NCI-H510A (cell line): ENCODE measurements around the gene GTF2I.
A peak's percentile ranks its signal among the peaks of the same experiment; 100 is the strongest.
"Not testable (repeated sequence)": the region's sequence is repeated elsewhere in the genome, so short reads cannot be mapped to it uniquely, and the experiment has no call there.

Experiments used
- DNase-seq: peaks from one replicate; lab custom pipeline; 2025; lab: John Stamatoyannopoulos, UW

Gene GTF2I

GRCh38 chr7:74779053-74779452, 121.5 kb downstream of the GTF2I start:
- DNase-seq = not testable (repeated sequence)

DNA sequence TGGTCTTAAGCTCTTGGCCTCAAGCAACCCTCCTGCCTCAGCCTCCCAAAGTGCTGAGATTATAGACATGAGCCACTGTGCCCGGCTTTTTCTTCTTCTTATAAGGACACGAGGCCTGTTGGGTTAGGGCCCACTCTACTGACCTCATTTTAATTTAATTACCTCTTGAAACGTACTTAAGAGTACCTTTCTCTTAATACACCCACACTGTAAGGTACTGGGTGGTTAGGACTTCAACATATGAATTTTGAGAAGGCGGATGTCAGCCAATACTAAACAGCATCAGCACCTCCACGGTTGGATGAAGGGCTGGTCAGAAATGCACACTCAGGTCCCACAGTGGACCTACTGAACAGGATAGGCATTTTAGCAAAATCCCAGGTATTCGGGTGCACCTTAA, 124.2 kb downstream of the GTF2I start:
- not testable (repeated sequence) for DNase-seq

DNA sequence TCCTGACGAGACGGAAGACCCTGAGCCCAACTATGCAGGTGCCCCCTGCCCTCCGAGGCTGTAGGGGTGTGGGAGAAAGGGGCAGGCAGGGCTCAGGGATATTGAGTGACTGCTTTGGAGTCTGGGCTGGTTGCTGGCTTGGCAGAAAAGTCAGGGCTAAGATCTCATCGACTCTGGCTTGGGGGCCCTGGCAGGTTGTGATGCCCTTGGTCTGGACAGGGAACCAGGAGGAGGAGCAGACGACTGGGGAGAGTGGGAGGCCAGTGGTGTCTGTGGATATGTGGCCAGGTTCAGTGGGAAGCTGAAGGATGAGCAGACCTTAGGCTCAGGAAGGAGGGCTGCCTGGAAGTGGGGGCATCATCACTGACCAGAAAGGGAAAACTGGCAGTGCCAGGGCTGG, 126.1 kb downstream of the GTF2I start:
- not testable (repeated sequence) for DNase-seq

- peak; percentile 18 for DNase-seq
Observed at GRCh38 chr7:74788369-74789150, 131.0 kb downstream of the GTF2I start.

DNA sequence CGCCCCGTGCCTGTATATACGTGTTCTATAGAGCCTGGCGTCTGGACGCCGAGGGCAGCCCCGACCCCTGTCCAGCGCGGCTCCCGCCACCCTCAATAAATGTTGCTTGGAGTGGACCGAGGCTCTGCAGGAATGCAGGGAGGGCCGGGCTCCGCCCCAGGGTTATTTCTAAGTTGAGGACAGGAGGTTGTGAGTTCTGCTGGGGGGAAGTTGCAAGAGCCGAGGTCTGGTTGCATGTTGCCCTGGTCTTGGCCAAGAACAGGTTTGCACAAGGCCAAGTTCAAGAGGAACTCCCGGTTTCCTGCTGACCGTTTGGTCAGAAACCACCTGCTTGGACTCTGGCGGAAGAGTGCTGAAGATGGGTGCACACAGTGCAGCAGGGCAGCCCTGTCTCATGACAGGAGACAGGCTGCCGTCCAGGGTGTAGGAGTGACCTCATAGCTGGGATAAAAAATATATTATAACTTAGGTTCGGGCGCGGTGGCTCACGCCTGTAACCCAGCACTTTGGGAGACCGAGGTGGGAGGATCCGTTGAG, 131.8 kb downstream of the GTF2I start:
- not testable (repeated sequence) for DNase-seq

- DNase-seq = not testable (repeated sequence)
Observed at GRCh38 chr7:74797848-74798622, 140.5 kb downstream of the GTF2I start.

DNA sequence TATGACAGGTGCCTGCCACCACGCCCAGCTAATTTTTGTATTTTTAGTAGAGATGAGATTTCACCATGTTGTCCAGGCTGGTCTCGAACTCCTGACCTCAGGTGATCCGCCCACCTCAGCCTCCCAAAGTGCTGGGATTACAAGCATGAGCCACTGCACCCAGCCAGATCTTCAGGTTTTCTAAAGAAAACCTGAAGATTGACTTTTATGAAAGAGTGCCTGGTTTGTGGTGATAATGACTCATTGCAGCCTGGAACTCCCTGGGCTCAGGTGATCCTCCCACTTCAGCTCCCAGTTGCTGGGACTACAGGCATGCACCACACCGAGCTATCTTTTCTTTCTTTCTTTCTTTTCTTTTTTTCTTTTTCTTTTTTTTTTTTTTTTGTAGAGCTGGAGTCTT, 141.1 kb downstream of the GTF2I start:
- DNase-seq = not testable (repeated sequence)
